ENCODE measurements around the gene PRMT5.

Gene PRMT5

GRCh38 chr14:22875748-22876319 is 53.3 kb downstream of the PRMT5 start:
- DNase-seq: no peak
- H3K36me3 ChIP-seq: no peaks in the 10 kb centered on the region
- no peaks in the 10 kb centered on the region for H3K9me3 ChIP-seq
- no peak for TF ChIP-seq CTCF (IDR thresholded peaks at IDR 0.05; ENCODE audit: low read depth, low read length)
- no peaks in the 10 kb centered on the region for H3K27me3 ChIP-seq
- no peak overlapping the region for H3K4me3 ChIP-seq (ENCODE audit: low read depth, low read length)
- H3K4me1 ChIP-seq: 0 out of 2 replicates have a peak, but pooled peaks cover 2% of the 10 kb centered on the region

- Histone ChIP-seq H3K9me3 (no peaks in the 10 kb centered on the region), H3K4me3 (ENCODE audit: low read depth, low read length) (no peak overlapping the region), H3K36me3 (no peaks in the 10 kb centered on the region), H3K4me1 (0 out of 2 replicates have a peak, but pooled peaks cover 4% of the 10 kb centered on the region), H3K27me3 (no peaks in the 10 kb centered on the region)
- no peak for DNase-seq
- no peak for TF ChIP-seq CTCF (IDR thresholded peaks at IDR 0.05; ENCODE audit: low read depth, low read length)
Observed at GRCh38 chr14:22875003-22875747, 54.0 kb downstream of the PRMT5 start.

GRCh38 chr14:22872833-22873520 is 56.2 kb downstream of the PRMT5 start:
- Histone ChIP-seq H3K9me3 (no peaks in the 10 kb centered on the region), H3K4me3 (ENCODE audit: low read depth, low read length) (peak overlapping the region; percentile 83), H3K36me3 (no peaks in the 10 kb centered on the region), H3K27me3 (no peaks in the 10 kb centered on the region), H3K4me1 (0 out of 2 replicates have a peak, but pooled peaks cover 4% of the 10 kb centered on the region)
- TF ChIP-seq CTCF (IDR thresholded peaks at IDR 0.05; ENCODE audit: low read depth, low read length): no peak
- no peak for DNase-seq

- Histone ChIP-seq H3K27me3 (no peaks in the 10 kb centered on the region), H3K4me3 (ENCODE audit: low read depth, low read length) (peak overlapping the region; percentile 83), H3K4me1 (0 out of 2 replicates have a peak, but pooled peaks cover 4% of the 10 kb centered on the region), H3K9me3 (no peaks in the 10 kb centered on the region), H3K36me3 (no peaks in the 10 kb centered on the region)
- peak; percentile 95 for TF ChIP-seq CTCF (IDR thresholded peaks at IDR 0.05; ENCODE audit: low read depth, low read length)
- peak; percentile 74 for DNase-seq
Observed at GRCh38 chr14:22872033-22872832, 56.9 kb downstream of the PRMT5 start.

- Histone ChIP-seq H3K27me3 (no peaks in the 10 kb centered on the region), H3K4me1 (0 out of 2 replicates have a peak, but pooled peaks cover 4% of the 10 kb centered on the region), H3K36me3 (no peaks in the 10 kb centered on the region), H3K9me3 (no peaks in the 10 kb centered on the region), H3K4me3 (ENCODE audit: low read depth, low read length) (peak within 1 kb of the TSS; percentile 83)
- no peak for TF ChIP-seq CTCF (IDR thresholded peaks at IDR 0.05; ENCODE audit: low read depth, low read length)
- peak; percentile 87 for DNase-seq
Observed at GRCh38 chr14:22871224-22872032, 57.7 kb downstream of the PRMT5 start, which contains the start of gene LRP10. Gene LRP10 (plus strand): TSS chr14:22871740. CDS start chr14:22872304, 564 bp downstream.

Data from BE2C (cell line).